HFF-Myc (cell line): Measurements from ENCODE around the gene CHN1.

Source experiments
- DNase-seq: peaks from one replicate; pipeline ENCODE4 v3.0.0-alpha.2; 2011; ENCODE audit warnings: low read depth; ENCODE audit errors: extremely low read depth
- H3K4me3 ChIP-seq: replicated peaks from 2 replicates; pipeline ENCODE4 v1.5.1; 2011; ENCODE audit warnings: low read depth, mild to moderate bottlenecking, control low read depth, low read length
- CTCF ChIP-seq: IDR thresholded peaks from 2 replicates; pipeline ENCODE4 v1.5.1; 2012; ENCODE audit warnings: mild to moderate bottlenecking, low read depth, low read length, control low read depth; ENCODE audit errors: missing control alignments

The CHN1 gene

GRCh38 chr2:174827371-174828369, 177.5 kb downstream of the CHN1 start:
- TF ChIP-seq CTCF: no peak
- H3K4me3 ChIP-seq: no peak overlapping the region
- no peak for DNase-seq

DNA sequence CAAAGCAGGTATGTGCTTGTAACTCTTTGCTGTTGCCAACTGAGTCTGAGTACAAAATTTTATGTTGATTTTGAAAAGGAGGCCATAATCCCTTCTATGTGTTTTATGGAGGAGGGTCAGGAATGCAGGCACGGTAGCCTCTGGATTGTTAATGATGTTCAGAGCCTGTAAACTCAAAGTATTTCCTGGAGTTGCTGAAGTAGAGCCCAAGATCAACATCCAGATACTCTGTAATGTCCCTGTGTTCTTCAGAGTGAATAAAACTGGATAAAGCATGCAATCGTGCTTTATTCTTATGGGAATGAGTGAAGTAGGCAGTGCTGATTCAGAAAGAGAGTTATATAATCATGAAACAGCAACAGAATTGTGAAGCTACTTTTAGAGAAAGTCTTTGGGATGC, 179.1 kb downstream of the CHN1 start:
- H3K4me3 ChIP-seq: no peak overlapping the region
- DNase-seq: no peak
- TF ChIP-seq CTCF: no peak

GRCh38 chr2:174824068-174824467, 181.1 kb downstream of the CHN1 start:
- no peak overlapping the region for H3K4me3 ChIP-seq
- DNase-seq: no peak
- no peak for TF ChIP-seq CTCF

DNA sequence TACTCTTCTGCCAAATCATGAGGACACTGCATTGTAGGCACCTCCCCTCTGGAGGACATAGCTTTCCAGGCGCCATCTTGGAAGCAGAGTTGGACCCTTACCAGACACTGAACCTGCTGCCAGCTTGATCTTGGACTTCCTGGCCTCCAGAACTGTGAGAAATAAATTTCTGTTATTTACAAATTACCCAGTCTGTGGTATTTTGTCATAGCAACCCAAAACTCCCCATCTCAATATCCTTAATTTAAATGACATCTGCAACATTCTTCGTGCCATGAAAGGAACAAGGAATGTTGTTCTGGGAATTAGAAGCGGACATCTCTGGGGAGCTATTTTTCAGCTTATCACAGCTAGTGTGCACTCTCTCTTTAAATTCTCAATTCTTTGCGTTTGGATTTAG, 183.6 kb downstream of the CHN1 start:
- no peak for DNase-seq
- H3K4me3 ChIP-seq: no peak overlapping the region
- TF ChIP-seq CTCF: no peak

- DNase-seq: no peak
- H3K4me3 ChIP-seq: no peak overlapping the region
- no peak for TF ChIP-seq CTCF
Observed at GRCh38 chr2:174820361-174820760, 184.8 kb downstream of the CHN1 start.

DNA sequence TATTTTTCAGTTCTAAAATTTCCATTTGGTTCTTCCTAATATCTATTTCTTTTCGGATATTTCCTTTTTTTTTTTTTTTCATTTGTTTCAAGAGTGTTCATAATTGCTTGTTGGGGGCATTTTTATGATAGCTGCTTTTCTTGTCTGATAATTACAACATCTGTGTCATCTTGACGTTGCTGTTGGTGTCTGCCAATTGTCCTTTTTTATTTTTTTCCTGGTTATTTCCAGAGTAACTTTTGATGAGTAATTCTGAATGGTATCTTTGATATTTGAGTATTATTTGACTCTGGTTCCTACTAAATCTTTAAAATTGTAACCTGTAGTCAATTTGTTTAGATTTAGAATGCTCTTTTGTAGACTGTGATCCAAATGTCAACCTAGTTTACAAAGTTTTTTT, 189.7 kb downstream of the CHN1 start:
- no peak for TF ChIP-seq CTCF
- no peak overlapping the region for H3K4me3 ChIP-seq
- DNase-seq: no peak
